22Rv1 (cell line): ENCODE results near the gene SERAC1.

Experiments used
- ZFX ChIP-seq: fragments of 450-650 bp; IDR thresholded peaks from 2 replicates; pipeline ENCODE4 v1.6.1; 2017; ENCODE audit warnings: antibody characterized with exemption, borderline replicate concordance
- TF ChIP-seq, protein P1 (sequence below): fragments of 450-650 bp; IDR thresholded peaks from 2 replicates; pipeline ENCODE4 v1.5.1; 2017; ENCODE audit warnings: mild to moderate bottlenecking

DNA sequence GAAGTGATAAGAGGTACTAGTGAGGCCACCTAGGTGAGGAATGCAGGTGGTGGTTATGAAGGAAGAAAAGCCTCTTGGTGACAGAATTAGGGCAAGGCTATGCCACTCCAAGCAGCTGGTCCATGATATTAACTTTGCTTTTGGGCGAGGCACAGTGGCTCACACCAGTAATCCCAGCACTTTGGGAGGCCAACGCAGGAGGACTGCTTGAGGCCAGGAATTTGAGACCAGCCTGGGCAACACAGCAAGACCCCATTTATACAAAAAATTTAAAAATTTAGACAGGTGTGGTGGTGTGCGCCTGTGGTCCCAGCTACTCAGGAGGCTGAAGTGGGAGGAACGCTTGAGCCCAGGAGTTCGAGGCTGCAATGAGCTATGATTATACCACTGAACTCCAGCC is 56.1 kb downstream of the SERAC1 start:
- TF ChIP-seq, protein P1, sequence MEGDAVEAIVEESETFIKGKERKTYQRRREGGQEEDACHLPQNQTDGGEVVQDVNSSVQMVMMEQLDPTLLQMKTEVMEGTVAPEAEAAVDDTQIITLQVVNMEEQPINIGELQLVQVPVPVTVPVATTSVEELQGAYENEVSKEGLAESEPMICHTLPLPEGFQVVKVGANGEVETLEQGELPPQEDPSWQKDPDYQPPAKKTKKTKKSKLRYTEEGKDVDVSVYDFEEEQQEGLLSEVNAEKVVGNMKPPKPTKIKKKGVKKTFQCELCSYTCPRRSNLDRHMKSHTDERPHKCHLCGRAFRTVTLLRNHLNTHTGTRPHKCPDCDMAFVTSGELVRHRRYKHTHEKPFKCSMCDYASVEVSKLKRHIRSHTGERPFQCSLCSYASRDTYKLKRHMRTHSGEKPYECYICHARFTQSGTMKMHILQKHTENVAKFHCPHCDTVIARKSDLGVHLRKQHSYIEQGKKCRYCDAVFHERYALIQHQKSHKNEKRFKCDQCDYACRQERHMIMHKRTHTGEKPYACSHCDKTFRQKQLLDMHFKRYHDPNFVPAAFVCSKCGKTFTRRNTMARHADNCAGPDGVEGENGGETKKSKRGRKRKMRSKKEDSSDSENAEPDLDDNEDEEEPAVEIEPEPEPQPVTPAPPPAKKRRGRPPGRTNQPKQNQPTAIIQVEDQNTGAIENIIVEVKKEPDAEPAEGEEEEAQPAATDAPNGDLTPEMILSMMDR = no peak
- no peak for TF ChIP-seq ZFX
